ENCODE results near the gene GJC2.
A peak's percentile ranks its signal among the peaks of the same experiment; 100 is the strongest.
"Not testable (repeated sequence)": the region's sequence is repeated elsewhere in the genome, so short reads cannot be mapped to it uniquely, and the experiment has no call there.

Gene GJC2

DNA sequence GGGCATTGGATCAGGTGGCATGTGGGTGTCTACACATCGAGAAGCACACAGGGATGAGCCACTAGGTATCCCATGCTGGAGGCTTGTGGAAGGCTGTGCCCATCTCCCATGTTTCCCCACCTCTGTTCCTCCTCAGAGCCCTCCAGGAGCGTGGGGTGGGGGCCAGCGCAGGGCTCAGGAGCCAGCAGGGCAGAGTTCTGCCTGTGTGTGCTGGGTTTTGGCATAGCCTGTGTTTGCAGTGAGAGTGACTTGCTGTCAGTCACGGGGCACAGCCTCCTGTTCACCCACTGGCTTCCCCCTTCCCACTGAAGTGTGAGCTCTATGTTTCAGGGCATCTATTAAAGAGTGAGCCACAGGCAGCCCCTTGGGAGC is 26.3 kb downstream of the GJC2 start:
- ATAC-seq: no peak
- peaks cover 17% of the 10 kb centered on the region for H3K4me1 Mint-ChIP-seq
- no peak overlapping the region for H3K4me3 Mint-ChIP-seq
- no peak overlapping the region for H3K27ac Mint-ChIP-seq
- H3K9me3 Mint-ChIP-seq: no peaks in the 10 kb centered on the region
- no peaks in the 10 kb centered on the region for H3K36me3 Mint-ChIP-seq
- DNase-seq (ENCODE audit: low spot score in 2 of 2): no peak

DNA sequence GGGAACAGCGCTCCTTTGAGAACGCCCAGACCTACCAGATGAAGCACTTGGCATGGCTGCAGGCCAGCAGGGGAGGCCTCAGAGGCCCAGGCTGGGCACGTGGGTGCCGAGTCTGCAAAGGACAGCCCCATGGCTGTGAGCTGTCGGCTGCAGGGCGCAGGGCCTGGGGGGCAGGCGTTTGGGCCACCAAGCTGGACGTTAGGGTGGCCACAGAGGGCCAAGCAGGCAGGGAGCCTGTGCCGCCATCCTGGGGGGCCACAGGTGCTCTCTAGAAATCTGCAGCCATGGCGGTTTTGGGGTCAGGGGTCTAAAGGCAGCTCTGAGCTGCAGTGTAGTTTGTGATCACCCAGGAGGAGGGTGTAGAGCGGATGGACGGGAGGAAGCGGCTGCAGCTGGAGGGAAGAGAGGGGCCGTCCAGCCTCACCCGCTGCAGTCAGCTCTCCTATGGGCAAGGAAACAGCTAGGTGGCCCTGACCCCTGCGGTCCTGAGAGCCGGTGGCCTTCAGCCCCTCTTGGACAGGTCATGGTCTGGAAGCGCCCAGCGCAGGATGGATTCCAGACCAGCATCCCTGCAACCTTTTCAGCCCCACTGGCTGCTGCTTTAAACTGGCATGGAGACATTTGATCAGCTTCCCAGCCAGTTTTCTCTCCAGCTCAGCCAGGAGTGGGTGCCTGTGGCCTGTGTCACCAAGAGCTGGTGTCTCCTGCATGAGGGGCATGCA is 26.9 kb downstream of the GJC2 start:
- DNase-seq (ENCODE audit: low spot score in 2 of 2): no peak

DNA sequence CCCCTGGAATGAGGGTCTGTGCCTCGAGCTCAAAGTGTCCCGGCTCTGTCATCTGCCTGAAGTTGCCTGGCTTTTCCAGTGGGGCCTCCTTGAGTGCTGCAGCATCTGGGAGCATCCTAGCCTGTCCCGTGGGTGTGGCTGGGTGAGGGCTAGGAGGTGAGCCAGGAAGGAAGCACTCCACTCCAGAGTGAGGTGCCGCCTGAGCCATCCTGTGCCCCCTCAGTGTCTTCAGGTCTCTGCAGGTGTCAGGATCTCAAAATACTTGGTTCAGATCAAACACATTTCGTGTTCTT is 27.4 kb downstream of the GJC2 start:
- DNase-seq (ENCODE audit: low spot score in 2 of 2) (no peak), ATAC-seq (no peak)
- Mint-ChIP-seq H3K4me3 (no peak overlapping the region), H3K27ac (no peak overlapping the region), H3K4me1 (peaks cover 15% of the 10 kb centered on the region), H3K36me3 (no peaks in the 10 kb centered on the region), H3K9me3 (no peaks in the 10 kb centered on the region)

More for the DNA sequence above, 26.9 kb downstream of the GJC2 start:
- Mint-ChIP-seq H3K4me1 (peaks cover 16% of the 10 kb centered on the region), H3K9me3 (no peaks in the 10 kb centered on the region), H3K27ac (no peak overlapping the region), H3K4me3 (no peak overlapping the region), H3K36me3 (no peaks in the 10 kb centered on the region)
- ATAC-seq: no peak

DNA sequence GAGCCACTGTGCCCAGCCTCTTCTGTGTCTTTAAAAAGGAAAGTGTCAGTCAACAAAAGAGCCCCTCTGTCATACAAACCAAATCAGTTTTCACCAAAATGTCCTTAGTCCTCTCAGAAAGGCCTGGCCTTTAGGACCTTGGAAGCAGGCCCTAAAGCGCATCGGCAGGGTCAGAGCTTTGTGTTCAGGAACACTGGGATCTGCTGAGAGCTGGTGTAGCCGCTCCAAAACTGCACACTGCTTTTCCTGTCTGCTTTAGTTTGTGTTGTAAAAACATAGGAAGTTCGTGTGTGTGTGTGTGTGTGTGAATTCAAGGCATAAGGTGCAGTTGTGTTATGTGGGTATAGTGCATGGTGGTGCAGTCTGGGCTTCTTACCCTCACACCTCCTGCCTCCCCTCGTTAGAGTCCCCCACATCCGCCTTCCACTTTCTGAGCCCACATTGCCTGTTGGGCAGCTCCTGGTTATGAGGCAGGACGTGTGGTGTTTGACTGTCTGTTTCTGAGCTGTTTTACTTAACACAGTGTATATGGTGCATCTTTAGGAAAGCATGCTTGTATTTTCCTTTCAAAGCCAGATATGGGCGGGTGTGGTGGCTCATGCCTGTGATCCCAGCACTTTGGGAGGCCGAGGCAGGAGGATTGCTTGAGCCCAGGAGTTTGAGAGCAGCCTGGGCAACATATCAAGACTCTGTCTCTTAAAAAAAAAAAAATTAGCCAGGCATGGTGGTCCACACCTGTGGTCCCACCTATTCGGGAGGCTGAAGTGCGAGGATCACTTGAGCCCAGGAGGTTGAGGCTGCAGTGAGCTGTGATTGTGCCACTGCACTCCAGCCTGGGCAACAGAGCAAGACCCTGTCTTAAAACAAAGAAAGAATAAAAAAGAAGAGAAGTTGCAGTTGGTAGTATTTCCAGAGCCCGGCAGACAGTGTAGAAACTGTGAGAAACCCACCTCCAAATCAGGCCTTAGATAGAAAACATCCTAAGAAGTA is 28.3 kb downstream of the GJC2 start:
- Mint-ChIP-seq H3K4me3 (no peak overlapping the region), H3K4me1 (peaks cover 7% of the 10 kb centered on the region), H3K27ac (peak overlapping the region; percentile 27), H3K9me3 (no peaks in the 10 kb centered on the region), H3K36me3 (no peaks in the 10 kb centered on the region)
- no peak for DNase-seq (ENCODE audit: low spot score in 2 of 2)
- no peak for ATAC-seq

DNA sequence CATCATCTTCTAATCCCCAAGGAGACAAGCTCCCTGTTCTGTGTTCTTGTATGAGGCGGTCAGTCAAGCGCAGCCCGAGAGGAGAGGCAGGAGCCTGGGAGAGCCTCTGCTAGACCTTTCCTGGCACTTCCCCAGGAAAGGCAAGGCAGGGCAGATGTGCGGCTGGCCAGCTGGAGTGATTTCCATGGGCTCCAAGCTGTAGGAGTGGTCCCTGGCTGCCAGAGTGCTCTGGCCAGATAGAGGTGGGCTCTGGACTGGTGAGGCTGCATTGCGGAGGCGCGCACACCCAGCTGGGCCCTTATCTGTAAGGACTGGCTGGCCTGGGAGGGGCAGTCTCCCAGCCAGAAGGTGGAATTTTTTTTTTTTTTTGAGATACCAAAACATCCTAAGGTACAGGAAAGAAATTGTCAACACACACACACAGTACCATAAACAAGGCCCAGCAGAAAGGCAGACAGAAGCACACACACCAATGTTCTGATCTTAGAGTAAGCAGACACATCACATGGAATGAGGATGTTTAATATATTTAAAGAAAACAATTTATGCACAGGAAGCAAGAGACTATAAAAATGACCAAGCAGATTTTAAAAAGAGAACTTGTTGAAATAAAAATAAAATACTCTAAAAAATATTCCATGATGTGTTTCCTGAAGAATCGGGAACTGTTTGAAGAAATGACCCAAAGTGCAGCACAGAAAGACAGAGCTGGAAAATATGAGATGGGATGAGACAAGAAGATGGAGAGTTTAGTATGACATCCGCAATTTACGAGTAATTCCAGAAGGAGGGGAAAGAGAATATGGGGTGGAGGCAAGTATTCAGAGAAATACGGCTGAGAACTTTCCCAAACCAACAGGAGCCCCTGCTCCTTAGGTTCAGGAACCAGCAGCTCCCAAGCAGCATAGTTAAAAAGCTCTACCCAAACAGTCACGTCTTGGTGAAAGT is 29.3 kb downstream of the GJC2 start:
- no peaks in the 10 kb centered on the region for H3K36me3 Mint-ChIP-seq
- ATAC-seq (no peak), DNase-seq (ENCODE audit: low spot score in 2 of 2) (no peak)
- no peaks in the 10 kb centered on the region for H3K9me3 Mint-ChIP-seq
- H3K4me3 Mint-ChIP-seq: no peak overlapping the region
- H3K27ac Mint-ChIP-seq: peak overlapping the region; percentile 27
- peaks cover 6% of the 10 kb centered on the region for H3K4me1 Mint-ChIP-seq

DNA sequence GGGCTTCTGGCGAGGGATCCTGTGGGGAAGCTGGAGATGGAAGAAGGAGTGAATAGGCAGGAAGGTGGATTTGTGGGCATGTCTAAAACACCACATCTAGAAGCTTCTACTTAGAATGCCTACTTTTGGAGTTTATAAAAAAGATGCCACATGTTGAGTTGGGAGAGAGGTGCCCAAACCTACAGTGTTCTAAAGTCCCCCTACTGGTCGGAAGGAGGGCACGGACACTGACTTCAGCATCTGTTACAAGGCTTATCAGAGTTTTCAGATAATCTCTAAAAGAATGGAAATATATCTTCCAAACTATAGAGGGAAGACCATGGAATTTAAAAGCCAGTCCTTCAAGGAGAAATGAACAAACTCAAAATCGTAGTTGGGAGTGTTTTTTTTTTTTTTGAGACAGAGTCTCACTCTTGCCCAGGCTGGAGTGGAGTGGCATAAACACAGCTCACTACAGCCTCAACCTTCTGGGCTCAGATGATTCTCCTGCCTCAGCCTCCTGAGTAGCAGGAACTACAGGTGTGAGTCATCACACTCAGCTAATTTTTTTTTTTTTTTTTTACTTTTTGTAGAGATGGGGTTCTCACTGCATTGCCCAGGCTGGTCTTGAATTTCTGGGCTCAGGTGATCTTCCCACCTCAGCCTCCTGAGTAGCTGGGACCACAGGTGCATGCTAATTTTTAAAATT is 30.7 kb downstream of the GJC2 start:
- H3K27ac Mint-ChIP-seq: no peak overlapping the region
- H3K4me3 Mint-ChIP-seq: no peak overlapping the region
- H3K9me3 Mint-ChIP-seq: no peaks in the 10 kb centered on the region
- ATAC-seq (no peak), DNase-seq (ENCODE audit: low spot score in 2 of 2) (no peak)
- peaks cover 10% of the 10 kb centered on the region for H3K4me1 Mint-ChIP-seq
- no peaks in the 10 kb centered on the region for H3K36me3 Mint-ChIP-seq

DNA sequence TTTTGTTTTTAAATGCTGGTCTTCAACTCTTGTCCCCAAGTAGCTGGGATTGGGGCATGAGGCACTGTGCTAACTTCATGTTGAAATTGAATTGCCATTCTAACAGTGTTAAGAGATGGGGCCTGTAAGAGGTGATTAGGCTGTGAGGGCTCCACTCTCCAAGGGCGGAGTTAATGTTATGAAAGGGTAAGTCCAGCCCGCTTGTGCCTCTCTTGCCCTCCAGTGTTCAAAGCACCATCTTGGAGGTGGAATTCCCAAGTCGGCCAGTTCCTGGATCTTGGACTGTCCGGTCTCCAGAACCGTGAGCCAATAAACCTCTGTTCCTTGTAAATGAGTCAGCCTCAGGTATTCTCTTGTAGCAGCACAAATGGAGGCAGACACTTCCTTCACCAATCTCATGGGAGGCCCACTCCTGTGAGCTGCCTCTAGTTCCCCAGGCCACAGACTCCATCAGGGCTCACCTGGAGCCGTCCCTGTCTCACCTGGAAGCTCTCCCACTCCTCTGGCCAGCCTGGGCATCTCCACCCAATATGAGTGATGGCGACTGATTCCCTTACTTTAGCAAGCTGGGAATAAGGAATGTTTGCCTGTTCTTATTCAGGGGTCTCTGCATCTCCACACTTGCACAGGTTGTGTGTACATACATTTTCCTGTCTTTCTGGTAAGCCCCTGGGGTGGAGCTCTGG is 31.4 kb downstream of the GJC2 start:
- no peak overlapping the region for H3K4me3 Mint-ChIP-seq

DNA sequence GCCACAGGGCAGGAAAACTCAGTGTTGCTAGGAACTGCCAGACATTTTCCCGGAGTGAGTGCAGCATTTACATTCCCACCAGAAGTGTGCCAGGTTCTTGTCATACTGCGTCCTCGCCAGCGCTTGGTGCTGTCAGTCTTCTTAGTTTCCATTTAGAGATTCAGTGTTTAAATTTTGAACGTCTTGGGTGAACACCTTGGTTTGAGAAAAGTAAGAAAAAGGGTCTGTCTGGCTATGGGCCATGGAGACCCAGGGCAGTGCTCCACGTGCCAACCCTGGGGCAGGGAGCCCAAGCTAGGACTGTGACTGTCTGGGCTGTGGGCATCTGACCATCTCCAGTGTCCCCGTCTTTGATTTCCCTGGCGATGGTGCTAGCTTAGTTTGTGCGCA is 31.9 kb downstream of the GJC2 start:
- peak overlapping the region; percentile 40 for H3K27ac Mint-ChIP-seq
- DNase-seq (ENCODE audit: low spot score in 2 of 2): no peak
- H3K9me3 Mint-ChIP-seq: no peaks in the 10 kb centered on the region
- peaks cover 19% of the 10 kb centered on the region for H3K4me1 Mint-ChIP-seq
- no peak for ATAC-seq
- H3K36me3 Mint-ChIP-seq: no peaks in the 10 kb centered on the region
- no peak overlapping the region for H3K4me3 Mint-ChIP-seq

More for the DNA sequence above, 31.4 kb downstream of the GJC2 start:
- Mint-ChIP-seq H3K9me3 (no peaks in the 10 kb centered on the region), H3K4me1 (peaks cover 17% of the 10 kb centered on the region), H3K36me3 (no peaks in the 10 kb centered on the region), H3K27ac (no peak overlapping the region)
- DNase-seq (ENCODE audit: low spot score in 2 of 2) (no peak), ATAC-seq (no peak)

DNA sequence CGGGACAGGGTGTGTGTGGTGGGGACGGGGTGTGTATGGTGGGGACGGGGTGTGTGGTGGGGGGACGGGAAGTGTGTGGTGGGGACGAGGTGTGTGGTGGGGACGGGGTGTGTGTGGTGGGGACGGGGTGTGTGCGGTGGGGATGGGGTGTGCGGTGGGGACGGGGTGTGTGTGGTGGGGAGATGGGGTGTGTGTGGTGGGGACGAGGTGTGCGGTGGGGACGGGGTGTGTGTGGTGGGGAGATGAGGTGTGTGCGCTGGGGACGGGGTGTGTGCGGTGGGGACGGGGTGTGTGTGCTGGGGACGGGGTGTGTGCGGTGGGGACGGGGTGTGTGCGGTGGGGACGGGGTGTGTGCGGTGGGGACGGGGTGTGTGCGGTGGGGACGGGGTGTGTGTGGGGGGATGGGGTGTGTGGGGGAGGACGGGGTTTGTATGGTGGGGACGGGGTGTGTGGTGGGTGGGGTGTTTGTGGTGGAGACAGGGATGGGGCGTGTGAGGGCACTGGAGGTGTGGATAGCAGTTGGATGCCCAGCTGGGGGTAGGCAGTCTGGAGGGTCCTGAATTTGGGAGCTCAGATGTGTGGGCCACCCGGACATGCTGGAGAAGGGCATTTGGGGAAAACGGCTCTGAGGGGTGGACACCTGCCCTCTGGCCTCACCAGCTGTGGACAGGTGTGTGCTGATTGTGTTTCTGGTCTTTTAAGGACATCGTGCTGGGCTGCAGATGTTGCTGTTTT is 32.7 kb downstream of the GJC2 start:
- no peak for ATAC-seq
- peaks cover 19% of the 10 kb centered on the region for H3K4me1 Mint-ChIP-seq
- H3K9me3 Mint-ChIP-seq: no peaks in the 10 kb centered on the region
- H3K36me3 Mint-ChIP-seq: no peaks in the 10 kb centered on the region
- no peak for DNase-seq (ENCODE audit: low spot score in 2 of 2)
- H3K4me3 Mint-ChIP-seq: no peak overlapping the region
- H3K27ac Mint-ChIP-seq: peak overlapping the region; percentile 40

DNA sequence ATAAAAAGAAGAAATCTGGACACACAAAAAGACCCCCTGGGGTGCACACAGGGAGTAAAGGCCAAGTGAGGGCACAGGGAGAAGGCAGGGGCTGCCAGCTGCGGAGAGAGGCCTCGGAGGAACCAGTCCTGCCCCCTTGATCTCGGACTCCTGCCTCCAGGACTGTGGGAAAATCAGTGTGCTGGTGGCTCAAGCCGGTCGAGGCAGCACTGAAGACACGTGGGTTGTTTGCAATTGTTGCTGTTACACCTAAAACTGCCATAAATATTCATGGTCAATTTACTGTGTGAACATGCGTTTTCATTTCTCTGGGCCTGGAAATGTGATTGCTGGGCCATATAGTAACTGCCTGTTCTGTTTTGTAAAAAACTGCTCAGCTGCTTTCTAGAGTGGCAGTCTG is 34.4 kb downstream of the GJC2 start:
- no peak overlapping the region for H3K27ac Mint-ChIP-seq
- DNase-seq (ENCODE audit: low spot score in 2 of 2): no peak
- no peak for ATAC-seq

DNA sequence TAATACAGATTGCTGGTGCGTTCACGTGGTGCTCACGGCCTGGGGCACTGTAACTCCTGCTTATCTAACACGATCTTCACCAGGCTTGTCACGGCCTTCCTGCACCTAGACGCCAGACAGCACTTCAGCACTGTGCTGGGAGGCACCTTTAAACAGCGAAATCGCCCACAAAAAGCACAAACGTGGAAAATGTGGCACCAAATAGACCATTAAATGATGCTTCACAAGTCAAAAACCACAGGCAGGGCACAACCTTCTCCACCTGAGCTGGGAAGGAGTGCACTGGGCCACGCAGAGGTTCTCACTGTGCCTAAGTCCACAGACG is 35.9 kb downstream of the GJC2 start:
- Mint-ChIP-seq H3K9me3 (no peaks in the 10 kb centered on the region), H3K27ac (peak overlapping the region; percentile 10), H3K4me3 (no peak overlapping the region), H3K4me1 (peaks cover 19% of the 10 kb centered on the region), H3K36me3 (no peaks in the 10 kb centered on the region)
- DNase-seq (ENCODE audit: low spot score in 2 of 2): no peak
- peak; percentile 90 for ATAC-seq

More for the DNA sequence above, 34.4 kb downstream of the GJC2 start:
- Mint-ChIP-seq H3K36me3 (no peaks in the 10 kb centered on the region), H3K4me1 (peaks cover 19% of the 10 kb centered on the region), H3K9me3 (no peaks in the 10 kb centered on the region), H3K4me3 (no peak overlapping the region)

DNA sequence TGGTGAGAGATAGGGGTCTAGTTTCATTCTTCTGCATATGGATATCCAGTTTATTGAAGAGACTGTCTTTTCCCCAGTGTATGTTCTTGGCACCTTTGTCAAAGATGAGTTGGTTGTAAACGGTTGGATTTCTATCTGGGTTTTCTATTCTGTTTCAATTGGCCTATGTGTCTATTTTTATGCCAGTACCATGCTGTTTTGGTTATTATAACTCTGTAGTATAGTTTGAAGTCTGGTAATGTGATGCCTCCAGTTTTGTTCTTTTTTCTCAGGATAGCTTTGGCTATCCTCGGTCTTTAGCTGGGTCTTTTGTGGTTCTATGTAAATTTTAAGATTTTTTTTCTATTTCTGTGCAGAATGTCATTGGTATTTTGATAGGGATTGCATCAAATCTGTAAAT is 38.5 kb downstream of the GJC2 start:
- H3K36me3 Mint-ChIP-seq; H3K9me3 Mint-ChIP-seq; ATAC-seq; H3K27ac Mint-ChIP-seq; DNase-seq (ENCODE audit: low spot score in 2 of 2); H3K4me3 Mint-ChIP-seq: not testable (repeated sequence)
- H3K4me1 Mint-ChIP-seq: peaks cover 13% of the 10 kb centered on the region

DNA sequence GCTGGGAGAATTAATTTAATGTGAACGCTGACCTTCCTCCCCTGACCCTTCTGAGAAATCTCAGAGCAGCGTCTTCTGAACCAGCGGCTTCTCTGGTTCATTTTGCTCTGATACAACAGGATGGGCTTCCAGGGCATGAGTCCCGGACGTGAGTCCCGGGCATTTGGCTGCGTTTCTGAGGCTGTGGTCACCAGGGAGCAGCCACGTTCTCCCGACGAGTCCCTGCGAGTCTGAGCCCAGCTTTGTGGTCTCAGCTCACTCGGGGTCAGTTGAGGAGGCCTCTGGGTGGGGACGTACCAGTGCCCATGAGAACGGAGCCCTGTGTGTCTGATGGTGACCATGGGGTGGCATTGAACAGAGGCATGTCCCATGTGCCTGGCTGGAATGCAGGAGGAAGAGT is 40.5 kb downstream of the GJC2 start:
- H3K4me3 Mint-ChIP-seq: no peak overlapping the region
- no peak for ATAC-seq

DNA sequence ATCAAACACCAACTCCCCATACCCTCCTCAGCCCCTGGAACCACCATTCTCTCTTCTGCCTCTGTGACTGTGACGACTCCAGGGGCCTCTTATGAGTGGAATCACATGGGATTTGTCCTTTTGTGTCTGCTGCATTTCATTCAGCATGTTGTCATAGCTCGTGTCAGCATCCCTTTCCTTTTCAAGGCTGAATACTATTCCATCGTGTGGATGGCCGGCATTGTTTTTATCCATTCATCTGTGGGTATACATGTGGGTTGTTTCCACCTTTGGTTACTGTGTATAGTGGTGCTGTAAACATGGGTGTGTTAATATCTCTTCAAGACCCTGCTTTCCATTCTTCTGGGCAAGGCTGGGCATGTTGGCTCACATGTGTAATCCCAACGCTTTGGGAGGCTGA is 41.0 kb downstream of the GJC2 start:
- DNase-seq (ENCODE audit: low spot score in 2 of 2) (no peak), ATAC-seq (no peak)
- Mint-ChIP-seq H3K36me3 (no peaks in the 10 kb centered on the region), H3K4me3 (no peak overlapping the region), H3K4me1 (peaks cover 5% of the 10 kb centered on the region), H3K9me3 (no peaks in the 10 kb centered on the region), H3K27ac (no peak overlapping the region)

More for the DNA sequence above, 40.5 kb downstream of the GJC2 start:
- Mint-ChIP-seq H3K9me3 (no peaks in the 10 kb centered on the region), H3K4me1 (peaks cover 11% of the 10 kb centered on the region), H3K36me3 (no peaks in the 10 kb centered on the region), H3K27ac (peak overlapping the region; percentile 60)
- DNase-seq (ENCODE audit: low spot score in 2 of 2): no peak
